Nephron (organoid): ENCODE results near the gene SULT4A1.

Experiments
- H3K27ac Mint-ChIP-seq, 3 experiments: 2 replicates each; pipeline ENCODE4 v1.8.0; 2020; ENCODE audit warnings: mixed read lengths in 3 of 3, mild to moderate bottlenecking in 2 of 3, moderate library complexity in 1 of 3
- H3K27me3 Mint-ChIP-seq: 2 replicates; pipeline ENCODE4 v1.8.0; 2021; ENCODE audit warnings: low read depth, mild to moderate bottlenecking, moderate library complexity, mixed read lengths
- H3K36me3 Mint-ChIP-seq: 2 replicates; pipeline ENCODE4 v1.8.0; 2020; ENCODE audit warnings: low read depth, mixed read lengths
- H3K4me1 Mint-ChIP-seq: 2 replicates; pipeline ENCODE4 v1.8.0; 2020; ENCODE audit warnings: mixed read lengths
- H3K4me3 Mint-ChIP-seq, 3 experiments: 2 replicates each; pipeline ENCODE4 v1.8.0; 2020; ENCODE audit warnings: mild to moderate bottlenecking in 3 of 3, mixed read lengths in 3 of 3, moderate library complexity in 2 of 3
- H3K9me3 Mint-ChIP-seq: 2 replicates; pipeline ENCODE4 v1.8.0; 2020; ENCODE audit warnings: mixed read lengths
- CTCF ChIP-seq, 3 experiments: fragments of 200-600 bp; sonication (generic); IDR thresholded peaks; one replicate each; pipeline ENCODE4 v1.5.0; 2021; ENCODE audit warnings: antibody characterized with exemption in 3 of 3; ENCODE audit not compliant: unreplicated experiment in 3 of 3

Gene SULT4A1

DNA sequence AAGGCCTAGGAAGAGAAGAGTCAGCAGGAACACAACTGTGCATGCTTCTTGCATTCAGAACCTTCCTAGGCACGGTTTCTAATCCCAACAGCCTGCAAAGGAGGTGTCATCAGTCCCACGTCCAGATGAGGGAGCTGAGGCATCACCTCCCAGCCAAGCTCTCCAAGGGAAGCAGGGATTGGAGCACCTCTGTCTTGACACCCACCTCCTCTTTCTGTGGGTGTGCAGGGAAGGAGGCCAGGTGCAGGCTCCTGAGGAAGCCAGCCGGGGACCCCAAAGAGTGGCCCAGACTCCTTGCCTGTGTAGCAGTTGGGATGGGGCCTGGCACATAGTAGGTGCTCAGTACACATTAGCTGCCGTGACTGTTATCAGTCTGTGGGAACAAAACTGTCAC, 27.5 kb upstream of the SULT4A1 start:
- Mint-ChIP-seq H3K27me3 (peaks cover 86% of the 10 kb centered on the region), H3K36me3 (no peaks in the 10 kb centered on the region), H3K27ac (no peak overlapping the region), H3K4me3 (no peak overlapping the region), H3K9me3 (no peaks in the 10 kb centered on the region), H3K4me1 (no peaks in the 10 kb centered on the region)
- no peak for TF ChIP-seq CTCF (IDR thresholded peaks at IDR 0.05; ENCODE audit: unreplicated experiment in 3 of 3)

DNA sequence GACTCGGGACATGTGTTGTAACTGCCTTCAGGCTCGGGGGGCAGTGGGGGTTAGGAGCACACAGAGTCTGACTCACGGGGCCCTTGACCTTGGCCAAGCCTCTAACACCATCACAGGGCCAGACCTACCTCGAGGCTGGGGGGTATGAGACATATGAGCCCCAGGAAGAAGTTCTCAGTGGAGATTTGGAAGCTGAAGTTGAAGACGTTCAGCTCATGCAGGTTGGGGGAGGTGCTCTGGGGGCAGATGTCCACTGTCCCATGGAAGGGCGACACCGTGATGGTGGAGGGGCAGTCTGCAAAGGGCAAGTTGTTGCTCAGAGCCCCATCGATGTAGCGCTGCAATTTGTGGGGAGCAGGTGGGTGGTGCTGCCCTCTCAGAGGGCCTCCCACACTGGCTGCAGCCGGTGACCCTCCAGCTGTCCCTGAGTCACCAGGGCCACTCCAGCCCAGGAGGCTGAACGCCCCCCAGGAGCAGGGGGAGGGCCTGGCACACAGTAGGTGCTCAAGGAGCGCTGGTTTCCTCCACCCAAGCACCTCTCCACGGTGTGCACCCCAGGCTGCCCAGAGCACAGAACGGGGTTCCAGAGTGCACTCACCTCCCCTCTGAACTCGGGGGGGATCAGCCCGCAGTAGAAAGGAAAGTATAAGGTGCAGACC, 27.0 kb upstream of the SULT4A1 start:
- peaks cover 87% of the 10 kb centered on the region for H3K27me3 Mint-ChIP-seq
- TF ChIP-seq CTCF (IDR thresholded peaks at IDR 0.05; ENCODE audit: unreplicated experiment in 3 of 3): no peak
- no peak overlapping the region for H3K27ac Mint-ChIP-seq
- H3K4me3 Mint-ChIP-seq: no peak overlapping the region
- peaks cover 3% of the 10 kb centered on the region for H3K9me3 Mint-ChIP-seq
- H3K36me3 Mint-ChIP-seq: no peaks in the 10 kb centered on the region
- no peaks in the 10 kb centered on the region for H3K4me1 Mint-ChIP-seq

DNA sequence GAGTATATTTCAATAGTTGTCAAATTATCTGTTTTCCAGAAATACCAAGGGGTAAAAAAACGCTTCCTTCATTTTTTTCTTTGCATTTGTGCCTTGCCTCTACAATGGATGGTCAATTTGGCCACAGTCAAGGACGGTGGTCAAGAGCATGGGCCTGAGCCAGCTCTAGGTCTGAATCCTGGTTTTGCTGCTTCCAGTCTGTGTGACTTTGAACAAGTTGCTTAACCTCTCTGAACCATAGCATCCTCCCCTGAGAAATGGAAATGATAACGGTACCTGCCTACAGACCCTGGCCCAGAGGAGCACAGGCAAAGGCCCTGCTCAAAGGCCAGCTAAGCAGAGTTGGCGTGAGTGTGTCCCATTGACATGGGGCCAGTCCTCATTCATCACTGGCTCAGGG, 26.4 kb upstream of the SULT4A1 start:
- H3K9me3 Mint-ChIP-seq: peaks cover 3% of the 10 kb centered on the region
- H3K4me1 Mint-ChIP-seq: no peaks in the 10 kb centered on the region
- H3K36me3 Mint-ChIP-seq: no peaks in the 10 kb centered on the region
- peaks cover 84% of the 10 kb centered on the region for H3K27me3 Mint-ChIP-seq
- no peak overlapping the region for H3K4me3 Mint-ChIP-seq
- TF ChIP-seq CTCF (IDR thresholded peaks at IDR 0.05; ENCODE audit: unreplicated experiment in 3 of 3): no peak
- H3K27ac Mint-ChIP-seq: no peak overlapping the region

GRCh38 chr22:43887391-43887790, 25.1 kb upstream of the SULT4A1 start:
- Mint-ChIP-seq H3K9me3 (peaks cover 3% of the 10 kb centered on the region), H3K36me3 (no peaks in the 10 kb centered on the region), H3K27me3 (peaks cover 83% of the 10 kb centered on the region), H3K4me1 (no peaks in the 10 kb centered on the region), H3K27ac (no peak overlapping the region), H3K4me3 (no peak overlapping the region)
- TF ChIP-seq CTCF (IDR thresholded peaks at IDR 0.05; ENCODE audit: unreplicated experiment in 3 of 3): no peak

GRCh38 chr22:43886231-43886630, 23.9 kb upstream of the SULT4A1 start:
- Mint-ChIP-seq H3K4me1 (no peaks in the 10 kb centered on the region), H3K27me3 (peaks cover 74% of the 10 kb centered on the region), H3K4me3 (no peak overlapping the region), H3K9me3 (peaks cover 3% of the 10 kb centered on the region), H3K27ac (no peak overlapping the region), H3K36me3 (no peaks in the 10 kb centered on the region)
- TF ChIP-seq CTCF (IDR thresholded peaks at IDR 0.05; ENCODE audit: unreplicated experiment in 3 of 3): no peak

DNA sequence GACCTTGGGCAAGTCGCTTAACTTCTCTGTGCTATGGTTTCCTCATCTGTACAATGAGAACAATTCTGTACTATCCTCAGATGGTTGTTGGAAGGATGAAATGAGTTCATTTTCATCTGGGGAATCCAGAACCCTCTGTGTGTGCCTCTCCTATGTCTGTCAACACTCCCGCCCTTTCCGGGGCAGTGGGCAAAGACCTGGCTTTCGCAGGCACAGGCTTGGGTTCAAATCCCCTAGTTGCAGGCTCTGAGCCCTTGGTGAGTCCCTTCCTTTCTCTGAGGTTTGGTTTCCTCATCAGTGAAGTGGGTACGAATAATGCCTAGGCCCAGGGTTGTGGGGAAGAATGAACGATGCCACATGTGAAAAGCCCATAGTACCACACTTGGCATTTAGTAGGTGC, 23.5 kb upstream of the SULT4A1 start:
- Mint-ChIP-seq H3K4me3 (no peak overlapping the region), H3K9me3 (peaks cover 3% of the 10 kb centered on the region), H3K27ac (no peak overlapping the region), H3K27me3 (peaks cover 73% of the 10 kb centered on the region), H3K36me3 (no peaks in the 10 kb centered on the region), H3K4me1 (no peaks in the 10 kb centered on the region)
- no peak for TF ChIP-seq CTCF (IDR thresholded peaks at IDR 0.05; ENCODE audit: unreplicated experiment in 3 of 3)
